GM19035 (cell line): Measurements from ENCODE around the gene TMEM144.
A peak's percentile ranks its signal among the peaks of the same experiment; 100 is the strongest.
"Not testable (repeated sequence)": the region's sequence is repeated elsewhere in the genome, so short reads cannot be mapped to it uniquely, and the experiment has no call there.

Source experiments
- ATAC-seq: cut with Tn5 transposase; IDR thresholded peaks from one replicate; pipeline ENCODE4 v1.9.1; 2021; ENCODE audit not compliant: unreplicated experiment

Gene TMEM144

GRCh38 chr4:158190718-158191117 is 19.6 kb upstream of the TMEM144 start:
- no peak for ATAC-seq

GRCh38 chr4:158192439-158193158 is 17.7 kb upstream of the TMEM144 start:
- no peak for ATAC-seq

- ATAC-seq: peak; percentile 63
Measured at GRCh38 chr4:158193171-158193749, 17.0 kb upstream of the TMEM144 start.

GRCh38 chr4:158195297-158195696 is 15.0 kb upstream of the TMEM144 start:
- ATAC-seq: no peak

GRCh38 chr4:158197194-158197776 is 13.0 kb upstream of the TMEM144 start:
- ATAC-seq: no peak

- no peak for ATAC-seq
Measured at GRCh38 chr4:158200214-158200613, 10.1 kb upstream of the TMEM144 start.

GRCh38 chr4:158201322-158201721 is 9.0 kb upstream of the TMEM144 start:
- no peak for ATAC-seq

GRCh38 chr4:158201876-158202275 is 8.4 kb upstream of the TMEM144 start:
- no peak for ATAC-seq

- no peak for ATAC-seq
Measured at GRCh38 chr4:158202481-158202880, 7.8 kb upstream of the TMEM144 start.

- ATAC-seq: no peak
Measured at GRCh38 chr4:158203436-158203835, 6.8 kb upstream of the TMEM144 start.

- ATAC-seq: no peak
Measured at GRCh38 chr4:158203929-158204328, 6.4 kb upstream of the TMEM144 start.

GRCh38 chr4:158208963-158209640 is 1.2 kb upstream of the TMEM144 start:
- ATAC-seq: peak; percentile 82

GRCh38 chr4:158211222-158211621 is 936 bp downstream of the TMEM144 start:
- no peak for ATAC-seq

GRCh38 chr4:158213466-158213865 is 3.2 kb downstream of the TMEM144 start:
- no peak for ATAC-seq

- ATAC-seq: no peak
Measured at GRCh38 chr4:158214856-158215255, 4.6 kb downstream of the TMEM144 start.

GRCh38 chr4:158217763-158218162 is 7.5 kb downstream of the TMEM144 start:
- no peak for ATAC-seq

GRCh38 chr4:158219623-158220022 is 9.3 kb downstream of the TMEM144 start:
- no peak for ATAC-seq

- not testable (repeated sequence) for ATAC-seq
Measured at GRCh38 chr4:158224318-158224717, 14.0 kb downstream of the TMEM144 start.

GRCh38 chr4:158224999-158225398 is 14.7 kb downstream of the TMEM144 start:
- ATAC-seq: not testable (repeated sequence)

GRCh38 chr4:158227880-158228279 is 17.6 kb downstream of the TMEM144 start:
- not testable (repeated sequence) for ATAC-seq

GRCh38 chr4:158228399-158228798 is 18.1 kb downstream of the TMEM144 start:
- ATAC-seq: not testable (repeated sequence)

GRCh38 chr4:158229768-158230167 is 19.5 kb downstream of the TMEM144 start:
- no peak for ATAC-seq
